ENCODE results near the gene LRRK2. TPM values are rescaled to one million over a fixed set of nuclear protein-coding genes. Genes with fewer than 3 reads are reported as not detected.
"Not testable (repeated sequence)": the region's sequence is repeated elsewhere in the genome, so short reads cannot be mapped to it uniquely, and the experiment has no call there.

Gene LRRK2
- polyA plus RNA-seq (2013, experiment 1 of 2; ENCODE audit: insufficient read length) = 0.19 TPM
- polyA plus RNA-seq (2013, experiment 2 of 2; ENCODE audit: insufficient read length) = 0.10 TPM

DNA sequence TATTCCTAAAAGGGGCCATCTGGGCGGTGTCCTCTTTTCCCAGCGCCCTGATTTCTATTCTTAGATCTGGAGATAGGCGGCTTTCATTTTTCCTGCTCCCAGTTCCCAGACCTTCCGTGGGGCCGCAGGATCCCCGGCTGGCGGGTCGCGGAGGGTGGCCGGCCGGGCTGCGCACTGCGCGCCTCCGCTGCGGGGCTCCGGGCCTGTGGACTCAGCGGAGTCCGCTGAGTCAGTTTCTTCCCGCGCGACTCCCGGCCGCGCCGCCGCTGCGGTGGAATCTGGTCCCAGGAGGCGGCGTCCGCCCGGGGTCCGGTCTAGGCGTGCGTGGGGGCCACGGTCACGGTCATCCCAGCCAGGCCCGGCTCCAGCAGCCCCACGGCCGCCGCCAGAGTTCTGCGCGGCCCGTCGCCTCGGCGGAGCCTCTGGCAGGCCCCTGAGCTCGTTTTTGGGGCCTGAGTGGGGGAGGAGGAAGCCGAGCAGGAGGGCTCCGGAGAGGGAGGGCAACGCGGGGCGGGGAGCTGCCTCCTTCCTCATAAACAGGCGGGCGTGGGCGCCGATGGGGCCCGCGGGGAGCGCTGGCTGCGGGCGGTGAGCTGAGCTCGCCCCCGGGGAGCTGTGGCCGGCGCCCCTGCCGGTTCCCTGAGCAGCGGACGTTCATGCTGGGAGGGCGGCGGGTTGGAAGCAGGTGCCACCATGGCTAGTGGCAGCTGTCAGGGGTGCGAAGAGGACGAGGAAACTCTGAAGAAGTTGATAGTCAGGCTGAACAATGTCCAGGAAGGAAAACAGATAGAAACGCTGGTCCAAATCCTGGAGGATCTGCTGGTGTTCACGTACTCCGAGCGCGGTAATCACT, at the start of gene LRRK2:
Gene LRRK2 (plus strand): TSS at position 559 of the 853 bp plus-strand sequence. CDS start 135 bp downstream, at position 694.
- DNase-seq = peak; percentile 50

DNA sequence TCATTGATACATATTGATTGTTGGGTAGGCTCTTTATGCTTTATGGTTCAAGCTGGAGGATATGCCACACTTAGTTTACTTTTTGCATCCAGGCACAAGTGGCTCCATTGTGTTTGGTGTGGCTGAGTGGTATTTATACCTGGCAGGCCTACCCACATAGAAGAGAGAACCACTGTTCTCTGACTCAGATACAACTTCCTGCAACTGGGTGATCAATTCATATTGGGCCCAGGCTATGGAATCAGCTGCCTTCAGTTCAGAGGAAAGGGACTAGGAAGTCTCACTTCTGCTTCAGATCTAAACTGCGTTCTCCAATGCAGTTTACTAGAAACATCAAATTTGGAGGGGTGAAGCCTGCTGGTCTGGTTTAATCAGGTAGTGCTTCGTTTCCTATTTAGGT, 49.8 kb upstream of the LRRK2 start:
- no peak for DNase-seq

- no peak for DNase-seq
Measured at GRCh38 chr12:40175489-40175888, 49.3 kb upstream of the LRRK2 start.

GRCh38 chr12:40178701-40179100, 46.1 kb upstream of the LRRK2 start:
- no peak for DNase-seq

DNA sequence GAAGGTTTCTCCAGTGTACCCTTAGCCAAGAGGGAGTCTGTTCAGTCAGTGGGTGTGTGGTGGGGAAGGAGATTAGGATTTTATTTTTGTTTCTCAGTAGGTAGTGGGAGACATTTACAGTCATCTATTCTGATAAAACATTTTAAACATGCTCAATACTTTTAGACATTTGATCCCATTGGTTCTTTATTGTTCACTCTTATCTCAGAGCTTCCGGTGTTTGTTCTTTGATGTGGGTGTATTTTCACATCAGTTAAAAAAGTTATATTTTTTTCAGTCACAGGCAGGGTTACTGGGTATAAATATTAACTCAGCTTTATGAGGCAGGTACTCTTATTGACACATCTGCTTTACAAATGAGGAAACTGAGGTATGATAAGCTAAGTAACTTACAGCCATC, 43.3 kb upstream of the LRRK2 start:
- no peak for DNase-seq

DNA sequence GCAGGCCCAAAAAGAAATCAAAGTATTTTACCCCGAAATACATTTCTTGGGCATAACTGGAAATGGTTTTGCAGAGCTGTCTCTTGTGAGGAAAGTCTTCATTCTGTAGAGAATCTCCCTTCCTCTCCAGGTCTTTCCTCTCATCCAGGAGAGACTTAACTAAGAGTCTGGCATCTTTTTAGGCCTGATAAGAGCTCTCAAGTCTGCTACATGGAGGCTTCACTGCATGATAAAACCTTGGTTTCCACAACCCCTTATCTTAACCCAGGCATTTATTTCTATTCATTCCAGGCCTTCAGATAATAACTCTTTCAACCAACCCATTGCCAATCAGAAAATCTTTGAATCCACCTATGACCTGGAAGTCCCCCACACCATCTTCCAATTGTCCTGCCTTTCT, 41.1 kb upstream of the LRRK2 start:
- DNase-seq = no peak

DNA sequence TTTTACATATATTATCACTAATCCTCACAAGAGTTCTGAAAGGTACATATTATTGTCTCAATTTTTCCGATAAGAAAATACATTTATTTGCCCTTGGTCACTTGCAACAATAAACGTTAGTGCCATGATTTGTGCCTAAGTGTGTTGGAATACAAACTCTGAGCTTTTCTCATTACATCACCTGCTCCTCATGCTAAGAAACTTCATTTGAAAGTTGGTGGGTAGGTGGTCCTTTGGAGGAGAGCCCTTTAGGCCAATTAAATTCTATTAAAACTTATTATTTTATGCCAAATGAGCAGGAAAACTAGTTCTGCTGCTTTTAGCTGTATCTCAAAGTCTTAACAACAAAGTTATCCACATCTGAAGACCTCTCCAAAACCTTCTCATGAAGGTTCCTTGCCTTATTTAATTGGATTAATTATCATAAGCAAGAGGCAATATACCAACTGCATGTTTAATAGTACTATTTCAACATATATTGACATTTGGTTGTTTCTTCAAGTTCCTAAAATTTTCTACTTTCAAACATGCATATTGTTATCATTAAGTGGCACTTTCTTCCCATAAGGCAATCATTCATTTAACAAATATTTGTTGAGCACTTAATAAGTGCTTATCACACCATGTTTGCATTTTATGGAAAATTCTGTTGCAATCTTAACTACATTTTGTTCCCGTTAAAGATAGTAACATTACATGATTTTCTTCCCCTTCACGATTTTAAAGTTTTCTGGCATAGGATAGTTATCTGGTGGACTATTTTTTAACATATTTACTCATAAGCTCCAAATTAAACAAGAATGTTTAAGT, 40.1 kb upstream of the LRRK2 start:
- DNase-seq = no peak

GRCh38 chr12:40185303-40185693, 39.5 kb upstream of the LRRK2 start:
- DNase-seq = no peak

DNA sequence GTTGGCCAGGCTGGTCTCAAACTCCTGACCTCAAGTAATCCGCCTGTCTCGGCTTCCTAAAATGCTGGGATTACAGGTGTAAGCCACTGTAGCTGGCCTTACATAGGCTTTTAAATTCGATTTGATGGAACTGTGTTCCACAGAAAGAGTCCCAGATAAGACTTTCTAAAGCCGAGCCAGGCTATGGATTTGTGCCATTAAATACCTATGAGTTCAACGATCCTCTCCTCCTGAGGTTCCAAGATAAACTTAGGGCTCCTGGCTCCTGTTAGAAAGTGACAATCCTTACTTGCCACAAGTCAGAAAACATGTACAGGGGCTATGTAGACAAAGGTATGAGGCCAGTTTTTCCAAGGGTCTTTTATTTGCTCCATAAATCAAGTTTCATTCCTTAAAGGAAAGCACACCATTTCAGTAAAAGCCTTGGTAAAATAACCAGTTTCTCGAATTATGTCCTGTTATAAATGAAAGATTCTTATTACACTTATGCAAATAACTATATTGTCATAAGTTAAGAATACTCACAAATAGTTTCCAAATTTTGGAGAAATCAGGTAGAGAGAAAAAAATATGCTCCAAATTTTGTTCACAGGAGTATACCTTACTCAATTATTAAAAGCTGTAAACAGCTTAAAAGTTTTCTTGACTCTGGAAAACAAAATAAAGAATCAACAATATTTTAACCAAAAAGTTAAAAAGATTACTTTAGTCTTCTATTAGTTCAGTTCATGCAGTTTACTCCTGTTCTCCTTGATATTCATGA, 36.1 kb upstream of the LRRK2 start:
- no peak for DNase-seq

DNA sequence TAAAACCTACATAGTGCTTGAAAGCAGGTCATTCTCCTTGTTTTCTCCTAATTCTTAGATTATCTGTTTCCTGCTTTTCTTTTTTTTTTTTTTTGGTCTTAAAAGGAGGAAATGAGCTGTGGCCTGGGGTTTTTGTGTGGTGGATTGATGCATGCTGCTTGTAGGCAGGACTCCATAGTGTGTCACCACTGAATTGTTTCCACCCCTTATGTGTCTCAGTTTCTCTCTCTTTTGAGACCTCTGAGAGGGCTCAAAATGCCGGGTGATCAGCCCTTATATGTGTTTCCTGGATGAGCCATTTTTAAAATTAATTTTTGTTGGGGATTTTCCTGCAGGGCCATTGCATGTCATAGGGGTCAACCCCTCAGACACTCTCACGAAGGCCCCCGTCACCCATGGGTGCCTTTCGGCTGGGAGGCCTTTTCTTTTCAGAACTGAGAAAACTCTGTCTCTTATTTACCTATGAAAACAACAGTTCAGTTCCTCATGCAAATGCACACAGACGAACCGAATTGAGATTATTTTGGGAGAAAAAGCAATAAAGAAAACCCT, 32.0 kb upstream of the LRRK2 start:
- no peak for DNase-seq

GRCh38 chr12:40194846-40195245, 30.0 kb upstream of the LRRK2 start:
- DNase-seq = no peak

- DNase-seq = no peak
Measured at GRCh38 chr12:40197590-40197989, 27.2 kb upstream of the LRRK2 start.

DNA sequence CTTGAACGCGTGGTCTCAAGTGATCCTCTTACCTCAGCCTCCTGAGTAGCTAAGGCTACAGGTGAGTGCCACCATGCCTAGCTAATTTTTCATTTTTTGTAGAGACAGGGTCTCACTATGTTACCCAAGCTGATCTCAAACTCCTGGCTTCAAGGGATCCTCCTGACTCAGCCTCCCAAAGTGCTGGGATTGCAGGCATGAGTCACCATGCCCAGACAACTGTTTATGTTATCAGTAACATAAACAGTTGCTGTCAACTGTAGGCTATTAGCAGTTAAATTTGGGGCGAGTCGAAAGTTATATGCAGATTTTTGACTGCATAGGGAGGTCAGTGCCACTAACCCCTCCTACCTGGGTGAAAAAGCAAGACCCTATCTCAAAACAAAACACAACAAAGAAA, 26.2 kb upstream of the LRRK2 start:
- DNase-seq = peak; percentile 1

DNA sequence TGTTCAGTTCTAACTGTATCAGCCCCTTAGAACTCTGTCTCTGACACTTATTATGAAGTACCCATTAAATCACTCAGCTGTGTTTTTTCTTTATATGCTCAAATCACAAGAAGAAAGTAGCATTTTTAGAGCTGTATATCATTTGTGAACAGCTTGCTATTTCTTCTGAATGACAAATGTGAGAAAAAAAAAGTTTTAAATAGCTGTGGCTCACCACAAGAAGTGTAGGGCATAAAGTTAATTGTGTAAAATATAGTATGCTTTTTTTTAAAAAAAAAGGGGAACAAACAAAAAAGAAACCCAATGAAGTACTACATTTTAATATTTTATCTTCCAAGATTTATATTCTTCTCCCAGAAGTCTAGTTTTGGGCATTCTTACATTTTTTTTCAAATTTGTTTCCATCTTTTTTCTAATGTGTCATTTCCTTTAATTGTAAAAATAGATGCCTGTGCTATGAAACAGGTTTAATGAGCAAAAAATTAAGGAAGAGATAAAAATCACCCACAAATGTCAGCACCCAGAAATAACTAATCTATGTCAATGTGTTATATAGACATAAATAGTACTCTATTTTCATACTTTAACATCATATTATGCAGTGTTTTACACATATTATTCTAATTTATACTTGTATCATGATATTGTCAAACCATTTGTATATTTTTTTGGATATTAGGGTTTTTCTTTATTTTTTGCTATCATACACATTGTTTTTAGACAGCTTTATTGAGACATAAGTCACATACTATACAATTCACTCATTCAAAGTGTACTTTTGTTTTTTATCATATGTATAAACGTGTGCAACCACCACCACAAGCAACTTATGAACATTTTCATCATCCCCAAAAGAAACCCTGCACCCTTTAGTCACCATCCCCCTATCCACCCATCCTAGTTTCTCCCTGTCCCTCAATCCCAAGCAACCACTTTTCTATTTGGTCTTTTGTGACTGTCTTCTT, 22.4 kb upstream of the LRRK2 start:
- DNase-seq = no peak

- no peak for DNase-seq
Measured at GRCh38 chr12:40203060-40203430, 21.8 kb upstream of the LRRK2 start.

DNA sequence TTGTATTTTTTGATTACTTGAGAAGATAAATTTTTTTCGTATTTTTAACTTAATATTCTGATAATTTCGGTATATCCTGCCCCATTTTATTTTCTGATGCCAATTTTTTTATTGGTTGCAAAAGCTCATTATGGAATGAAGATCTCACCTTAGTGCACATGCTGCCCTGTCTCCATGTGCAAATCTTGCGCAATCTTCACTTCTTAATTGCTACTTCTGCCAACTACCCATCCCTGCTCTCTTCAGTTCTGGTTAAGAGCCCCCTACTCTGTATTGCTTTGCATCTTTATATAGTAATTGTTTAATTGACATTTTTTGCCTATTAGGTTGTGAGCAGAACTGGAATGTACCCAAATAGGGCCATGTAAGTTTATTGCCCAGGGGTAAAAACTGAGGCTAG, 20.5 kb upstream of the LRRK2 start:
- no peak for DNase-seq

- no peak for DNase-seq
Measured at GRCh38 chr12:40207551-40207950, 17.2 kb upstream of the LRRK2 start.

DNA sequence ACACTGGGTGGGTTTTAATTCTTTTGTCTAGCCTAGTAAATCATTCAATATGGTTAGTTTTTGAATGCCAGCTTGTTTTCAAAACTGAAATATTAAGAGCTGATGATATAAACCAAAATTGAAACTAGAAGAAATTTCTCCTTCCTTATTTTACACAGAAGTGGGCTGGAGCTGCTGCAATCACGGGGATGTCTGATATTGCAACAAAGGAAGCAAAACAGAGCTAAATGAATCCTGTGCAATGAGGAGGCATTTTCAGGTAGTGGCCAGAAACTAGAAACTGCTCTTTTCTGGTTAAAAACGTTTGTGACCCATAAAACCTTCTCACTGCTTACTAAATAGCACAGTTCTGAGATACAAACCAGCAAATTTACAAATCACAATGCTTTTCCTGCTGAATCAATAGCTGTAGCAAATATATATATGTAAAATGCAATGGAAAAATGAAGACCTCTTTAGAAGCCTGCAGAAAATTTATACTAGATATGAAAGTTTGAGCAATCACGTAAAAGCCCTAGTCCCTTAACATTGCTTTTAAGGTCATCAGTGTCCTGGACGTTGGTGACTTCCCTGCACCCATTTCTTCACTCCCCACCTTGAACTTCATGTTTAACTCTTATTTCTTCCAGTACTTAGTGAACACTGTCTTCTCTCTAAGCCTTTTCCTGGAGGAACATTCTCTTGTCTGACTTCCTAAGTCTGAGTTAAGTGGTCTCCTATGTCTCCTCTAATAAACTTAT, 15.9 kb upstream of the LRRK2 start:
- DNase-seq = no peak

DNA sequence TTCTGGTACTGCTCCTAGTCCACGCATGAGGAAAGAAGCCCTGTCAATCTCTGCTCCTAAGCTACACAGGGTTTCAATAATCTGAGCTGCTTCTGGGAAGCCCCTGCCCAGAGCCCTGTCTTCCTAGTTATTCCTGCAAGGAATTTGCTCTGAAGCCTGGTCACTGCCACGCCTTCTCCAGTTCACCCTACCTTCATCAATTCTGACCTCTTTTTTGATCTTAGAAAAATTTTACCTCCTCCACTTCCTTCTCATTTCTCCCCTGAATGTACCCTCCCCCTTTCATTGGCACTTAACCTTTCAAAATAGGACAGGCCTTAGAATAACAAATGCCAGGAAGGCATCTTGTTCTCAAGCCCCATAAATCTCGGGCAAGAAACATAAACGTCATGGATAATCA, 14.9 kb upstream of the LRRK2 start:
- no peak for DNase-seq

- not testable (repeated sequence) for DNase-seq
Measured at GRCh38 chr12:40211186-40211585, 13.6 kb upstream of the LRRK2 start.

GRCh38 chr12:40212566-40212965, 12.2 kb upstream of the LRRK2 start:
- DNase-seq = no peak

All from fibroblast of skin of back (primary cell).